H1 (cell line): ENCODE measurements around the gene DPF3. TPM values are rescaled to one million over a fixed set of nuclear protein-coding genes. Genes with fewer than 3 reads are reported as not detected.

Source experiments
- CBX5 ChIP-seq: fragments of 300-800, 300-1000 bp; sonication (generic); IDR thresholded peaks from 2 replicates; pipeline ENCODE4 v1.7.1; 2016; ENCODE audit warnings: antibody characterized with exemption, low read length, low read depth
- CHD1 ChIP-seq: IDR thresholded peaks from 2 replicates; pipeline ENCODE4 v1.6.1; 2012; ENCODE audit warnings: low read depth, low read length, improper control_type of control experiment
- CHD7 ChIP-seq: fragments of 300-600 bp; sonication (generic); IDR thresholded peaks from 2 replicates; pipeline ENCODE4 v1.7.1; 2012; ENCODE audit warnings: low read length, moderate library complexity, mild to moderate bottlenecking, inconsistent platforms; ENCODE audit not compliant: insufficient replicate concordance
- CTBP2 ChIP-seq: IDR thresholded peaks from 2 replicates; pipeline ENCODE4 v1.7.0; 2011; ENCODE audit warnings: borderline replicate concordance, mild to moderate bottlenecking, moderate library complexity, mixed read lengths, low read length; ENCODE audit not compliant: insufficient read depth, insufficient read length
- GABPA ChIP-seq: IDR thresholded peaks from 2 replicates; pipeline ENCODE4 v1.6.1; 2011; ENCODE audit warnings: mild to moderate bottlenecking, low read length, moderate library complexity, borderline replicate concordance; ENCODE audit not compliant: insufficient read depth
- HDAC6 ChIP-seq: IDR thresholded peaks from one replicate; pipeline ENCODE4 v1.7.1; 2012; ENCODE audit warnings: low read depth, mild to moderate bottlenecking, inconsistent platforms, low read length, moderate library complexity
- KDM5A ChIP-seq: fragments of 200-600 bp; IDR thresholded peaks from 2 replicates; pipeline ENCODE4 v1.7.1; 2012; ENCODE audit warnings: mild to moderate bottlenecking, low read length, inconsistent platforms, mixed read lengths
- RFX5 ChIP-seq: IDR thresholded peaks from 2 replicates; pipeline ENCODE4 v1.6.1; 2011; ENCODE audit warnings: low read depth, low read length, improper control_type of control experiment, borderline replicate concordance
- SIX5 ChIP-seq: IDR thresholded peaks from 2 replicates; pipeline ENCODE4 v1.6.1; 2011; ENCODE audit warnings: mild to moderate bottlenecking, low read depth, low read length
- SRF ChIP-seq: IDR thresholded peaks from 2 replicates; pipeline ENCODE4 v1.6.1; 2011; ENCODE audit warnings: mild to moderate bottlenecking, low read depth, low read length, moderate library complexity
- TBP ChIP-seq: IDR thresholded peaks from 2 replicates; pipeline ENCODE4 v1.6.1; 2011; ENCODE audit warnings: low read depth, low read length, improper control_type of control experiment
- polyA plus RNA-seq, 7 experiments: library from polyadenylated mRNA; depleted of rRNA in 3 of 7; stranded (reverse) in 5 of 7; unstranded in 2 of 7; fragments of >200 nt in 5 of 7; fragments of 200-250 nt in 2 of 7; gene quantifications; 1 replicate in 5 of 7; 2 replicates in 1 of 7; 4 replicates in 1 of 7; pipeline versions ENCODE4 v1.2.1 to v1.2.3, GENCODE V29; 2011 to 2013; ENCODE audit warnings: missing spikeins in 2 of 7, mixed read lengths in 2 of 7
- total RNA-seq: library from RNA; stranded (reverse); fragmentation: NEBNext Ultra II Directional; extraction: Animal tissue kit (Norgen Biotek cat#: 25700); gene quantifications from 2 replicates; pipeline ENCODE4 v1.2.1, GENCODE V29; 2021

DPF3 gene
- total and polyA plus RNA-seq, 2 of the 8 experiments (the other 6 are each of a cell fraction or from before 2014, with no cell fraction given): 0.19 TPM; not detected in 1

DNA sequence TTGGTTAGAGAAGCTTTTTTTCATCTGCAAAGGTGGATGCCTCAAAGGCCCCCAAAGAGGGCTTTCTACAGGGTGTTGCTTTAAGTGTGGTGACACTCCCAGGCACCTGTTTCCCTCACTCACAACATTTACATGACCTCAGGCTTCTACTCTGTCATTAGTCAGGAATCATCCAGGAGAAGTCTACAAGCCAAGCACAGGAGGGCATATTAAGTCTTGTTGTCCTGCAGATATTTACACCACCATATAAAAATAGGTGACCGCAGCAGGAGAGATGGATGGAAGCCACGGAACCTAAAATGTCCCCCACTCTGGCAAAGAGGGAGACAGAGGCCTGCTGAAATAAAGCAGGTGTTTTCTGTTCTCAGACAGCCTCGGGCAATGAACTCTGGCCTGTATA is 7.5 kb upstream of the DPF3 start (continued):
- no peak for TF ChIP-seq CHD7
- no peak for TF ChIP-seq CHD1
- TF ChIP-seq CBX5: no peak
- TF ChIP-seq GABPA: no peak
- TF ChIP-seq KDM5A: no peak
- TF ChIP-seq SRF: no peak
- no peak for TF ChIP-seq HDAC6
- TF ChIP-seq TBP: no peak
- no peak for TF ChIP-seq CTBP2
- TF ChIP-seq SIX5: no peak
- TF ChIP-seq RFX5: no peak
- TF ChIP-seq, all 59 proteins: peak for 0
